GM23338 (cell line): ENCODE data around the gene HS1BP3. TPM values are rescaled to one million over a fixed set of nuclear protein-coding genes. Genes with fewer than 3 reads are reported as not detected.

ENCODE experiments used
- ATAC-seq: fragments of 200-7000 bp; cut with Tn5 transposase; 3 replicates; pipeline ENCODE4 v1.9.1; 2020
- DNase-seq: peaks from one replicate; pipeline ENCODE4 v3.0.0-alpha.2; 2015; ENCODE audit warnings: low spot score
- H2AFZ ChIP-seq: fragments of 200-600 bp; sonication (generic); 2 replicates; pipeline ENCODE4 v1.8.0; 2016; ENCODE audit warnings: antibody characterized with exemption, mild to moderate bottlenecking, moderate library complexity
- H3F3A ChIP-seq: fragments of 200-600 bp; sonication (generic); replicated peaks from 2 replicates; pipeline ENCODE4 v1.8.0; 2017; ENCODE audit warnings: antibody characterized with exemption, mixed run types, low read depth
- H3K27ac ChIP-seq: fragments of 200-600 bp; sonication (generic); 2 replicates; pipeline ENCODE4 v1.6.1; 2016; ENCODE audit warnings: low read depth
- H3K27me3 ChIP-seq: fragments of 200-600 bp; sonication (generic); 2 replicates; pipeline ENCODE4 v1.8.0; 2016; ENCODE audit warnings: mild to moderate bottlenecking, mixed run types, moderate library complexity; ENCODE audit not compliant: insufficient read depth
- H3K36me3 ChIP-seq: fragments of 200-600 bp; sonication (generic); 2 replicates; pipeline ENCODE4 v1.8.0; 2016; ENCODE audit warnings: mild to moderate bottlenecking; ENCODE audit not compliant: insufficient read depth
- H3K4me1 ChIP-seq: fragments of 200-600 bp; sonication (generic); 2 replicates; pipeline ENCODE4 v1.8.0; 2016; ENCODE audit warnings: mild to moderate bottlenecking, moderate library complexity; ENCODE audit not compliant: insufficient read depth
- H3K4me2 ChIP-seq: fragments of 200-600 bp; sonication (generic); 2 replicates; pipeline ENCODE4 v1.7.1; 2017; ENCODE audit warnings: mixed run types
- H3K4me3 ChIP-seq: fragments of 200-600 bp; sonication (generic); 2 replicates; pipeline ENCODE4 v1.6.1; 2016; ENCODE audit warnings: mixed run types
- H3K79me2 ChIP-seq: fragments of 200-600 bp; sonication (generic); replicated peaks from 2 replicates; pipeline ENCODE4 v1.8.0; 2017; ENCODE audit warnings: mild to moderate bottlenecking; ENCODE audit not compliant: insufficient read depth
- H3K9me2 ChIP-seq: fragments of 200-600 bp; sonication (generic); 2 replicates; pipeline ENCODE4 v1.8.0; 2017; ENCODE audit not compliant: insufficient read depth
- H4K20me1 ChIP-seq: fragments of 200-600 bp; sonication (generic); replicated peaks from 2 replicates; pipeline ENCODE4 v1.8.0; 2017; ENCODE audit warnings: mild to moderate bottlenecking; ENCODE audit not compliant: insufficient read depth
- H3K27ac Mint-ChIP-seq: 2 replicates; pipeline ENCODE4 v1.8.0; 2020; ENCODE audit warnings: inconsistent platforms, mild to moderate bottlenecking, moderate library complexity, mixed read lengths
- H3K27me3 Mint-ChIP-seq: 3 replicates; pipeline ENCODE4 v1.8.0; 2022; ENCODE audit warnings: low read depth, mild to moderate bottlenecking, moderate library complexity, mixed read lengths, inconsistent platforms; ENCODE audit not compliant: insufficient read depth, poor library complexity
- H3K36me3 Mint-ChIP-seq: 3 replicates; pipeline ENCODE4 v1.8.0; 2021; ENCODE audit warnings: low read depth, mild to moderate bottlenecking, inconsistent platforms, moderate library complexity, mixed read lengths
- H3K4me1 Mint-ChIP-seq: 3 replicates; pipeline ENCODE4 v1.8.0; 2020; ENCODE audit warnings: mild to moderate bottlenecking, inconsistent platforms, mixed read lengths
- H3K4me3 Mint-ChIP-seq: 3 replicates; pipeline ENCODE4 v1.8.0; 2021; ENCODE audit warnings: moderate library complexity, mild to moderate bottlenecking, inconsistent platforms, mixed read lengths
- H3K9me3 Mint-ChIP-seq: 3 replicates; pipeline ENCODE4 v1.8.0; 2020; ENCODE audit warnings: moderate library complexity, mild to moderate bottlenecking, inconsistent platforms, mixed read lengths
- EZH2 ChIP-seq: fragments of 200-600 bp; sonication (generic); IDR thresholded peaks from one replicate; pipeline ENCODE4 v1.8.0; 2017; ENCODE audit warnings: antibody characterized with exemption, mild to moderate bottlenecking, low read depth; ENCODE audit not compliant: unreplicated experiment
- EZH2phosphoT487 ChIP-seq: fragments of 200-600 bp; sonication (generic); IDR thresholded peaks from one replicate; pipeline ENCODE4 v1.8.1; 2018; ENCODE audit warnings: antibody characterized with exemption; ENCODE audit not compliant: unreplicated experiment
- JUNB ChIP-seq: IDR thresholded peaks from one replicate; pipeline ENCODE4 v1.6.1; 2016; ENCODE audit warnings: antibody characterized with exemption; ENCODE audit not compliant: unreplicated experiment
- NANOG ChIP-seq: IDR thresholded peaks from 2 replicates; pipeline ENCODE4 v1.6.1; 2016; ENCODE audit warnings: antibody characterized with exemption, borderline replicate concordance
- POLR2AphosphoS5 ChIP-seq: IDR thresholded peaks from 2 replicates; pipeline ENCODE4 v1.6.1; 2016; ENCODE audit warnings: antibody characterized with exemption, low read depth
- ZNF114 ChIP-seq: fragments of 250-450 bp; sonication (Bioruptor Pico); IDR thresholded peaks from 2 replicates; pipeline ENCODE4 v1.5.0; 2020; ENCODE audit warnings: mild to moderate bottlenecking, moderate library complexity
- ZNF331 ChIP-seq: fragments of 250-450 bp; sonication (Bioruptor Pico); IDR thresholded peaks from 2 replicates; pipeline ENCODE4 v1.5.0; 2020; ENCODE audit warnings: low read depth, mild to moderate bottlenecking, moderate library complexity
- polyA plus RNA-seq: library from polyadenylated mRNA; unstranded; fragments of >200 nt; fragmentation: Nextera tagmentation; extraction: Ambion mirVana; gene quantifications from 2 replicates; pipeline ENCODE4 v1.2.1, GENCODE V29; 2016
- total RNA-seq: library from RNA; depleted of rRNA; stranded (reverse); fragments of >200 nt; shearing (Covaris generic); gene quantifications from 2 replicates; pipeline ENCODE4 v1.2.3, GENCODE V29; 2014
- TF ChIP-seq, protein P1 (sequence below): fragments of 250-450 bp; sonication (Bioruptor Pico); IDR thresholded peaks from 2 replicates; pipeline ENCODE4 v1.5.0; 2020; ENCODE audit warnings: mild to moderate bottlenecking, moderate library complexity
- TF ChIP-seq, protein P2 (sequence below): IDR thresholded peaks from one replicate; pipeline ENCODE4 v1.6.1; 2018; ENCODE audit warnings: antibody characterized with exemption; ENCODE audit not compliant: unreplicated experiment
- TF ChIP-seq, protein P3 (sequence below), 2 experiments: fragments of 200-600 bp in 1 of 2; sonication (generic) in 1 of 2; conservative IDR thresholded peaks; 2 replicates each; pipeline versions ENCODE4 v1.5.1 to v1.6.1; 2016 to 2017; ENCODE audit warnings: antibody characterized with exemption in 2 of 2, low read depth in 2 of 2, mild to moderate bottlenecking in 2 of 2, moderate library complexity in 1 of 2

HS1BP3 gene
- total and polyA plus RNA-seq, 2 experiments from 2014 or later, result 7.2 to 15.0 TPM

DNA sequence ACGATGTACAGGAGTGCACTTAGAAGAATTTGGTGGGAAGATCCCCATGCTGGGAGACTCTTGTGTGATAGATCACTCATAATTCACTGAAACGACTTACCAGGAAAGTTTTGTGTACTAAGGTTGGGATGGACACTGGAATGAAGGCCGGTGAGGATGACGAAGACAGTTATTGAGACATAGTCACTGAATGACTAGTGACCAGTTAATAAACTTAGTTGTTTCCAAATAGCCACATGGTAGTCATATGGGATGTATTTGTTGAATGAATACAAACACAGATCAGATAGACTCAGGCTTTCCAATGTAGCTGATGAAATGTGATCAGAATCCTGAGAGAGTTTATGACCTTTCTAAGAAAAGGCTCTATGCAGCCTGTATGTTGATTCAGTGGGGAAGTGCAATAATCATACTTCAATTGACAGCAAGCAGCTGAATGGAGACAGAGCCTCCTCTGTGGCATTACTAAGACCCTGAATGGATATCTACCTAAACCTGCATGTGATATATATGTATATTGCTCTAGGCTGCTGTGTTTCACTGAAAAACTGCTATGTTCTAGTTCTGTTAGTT lies 36.4 kb upstream of the HS1BP3 start:
- TF ChIP-seq JUNB, result no peak
- TF ChIP-seq EZH2, result no peak
- TF ChIP-seq NANOG, result no peak
- no peak for TF ChIP-seq EZH2phosphoT487
- no peak for TF ChIP-seq POLR2AphosphoS5
- TF ChIP-seq, protein P1, sequence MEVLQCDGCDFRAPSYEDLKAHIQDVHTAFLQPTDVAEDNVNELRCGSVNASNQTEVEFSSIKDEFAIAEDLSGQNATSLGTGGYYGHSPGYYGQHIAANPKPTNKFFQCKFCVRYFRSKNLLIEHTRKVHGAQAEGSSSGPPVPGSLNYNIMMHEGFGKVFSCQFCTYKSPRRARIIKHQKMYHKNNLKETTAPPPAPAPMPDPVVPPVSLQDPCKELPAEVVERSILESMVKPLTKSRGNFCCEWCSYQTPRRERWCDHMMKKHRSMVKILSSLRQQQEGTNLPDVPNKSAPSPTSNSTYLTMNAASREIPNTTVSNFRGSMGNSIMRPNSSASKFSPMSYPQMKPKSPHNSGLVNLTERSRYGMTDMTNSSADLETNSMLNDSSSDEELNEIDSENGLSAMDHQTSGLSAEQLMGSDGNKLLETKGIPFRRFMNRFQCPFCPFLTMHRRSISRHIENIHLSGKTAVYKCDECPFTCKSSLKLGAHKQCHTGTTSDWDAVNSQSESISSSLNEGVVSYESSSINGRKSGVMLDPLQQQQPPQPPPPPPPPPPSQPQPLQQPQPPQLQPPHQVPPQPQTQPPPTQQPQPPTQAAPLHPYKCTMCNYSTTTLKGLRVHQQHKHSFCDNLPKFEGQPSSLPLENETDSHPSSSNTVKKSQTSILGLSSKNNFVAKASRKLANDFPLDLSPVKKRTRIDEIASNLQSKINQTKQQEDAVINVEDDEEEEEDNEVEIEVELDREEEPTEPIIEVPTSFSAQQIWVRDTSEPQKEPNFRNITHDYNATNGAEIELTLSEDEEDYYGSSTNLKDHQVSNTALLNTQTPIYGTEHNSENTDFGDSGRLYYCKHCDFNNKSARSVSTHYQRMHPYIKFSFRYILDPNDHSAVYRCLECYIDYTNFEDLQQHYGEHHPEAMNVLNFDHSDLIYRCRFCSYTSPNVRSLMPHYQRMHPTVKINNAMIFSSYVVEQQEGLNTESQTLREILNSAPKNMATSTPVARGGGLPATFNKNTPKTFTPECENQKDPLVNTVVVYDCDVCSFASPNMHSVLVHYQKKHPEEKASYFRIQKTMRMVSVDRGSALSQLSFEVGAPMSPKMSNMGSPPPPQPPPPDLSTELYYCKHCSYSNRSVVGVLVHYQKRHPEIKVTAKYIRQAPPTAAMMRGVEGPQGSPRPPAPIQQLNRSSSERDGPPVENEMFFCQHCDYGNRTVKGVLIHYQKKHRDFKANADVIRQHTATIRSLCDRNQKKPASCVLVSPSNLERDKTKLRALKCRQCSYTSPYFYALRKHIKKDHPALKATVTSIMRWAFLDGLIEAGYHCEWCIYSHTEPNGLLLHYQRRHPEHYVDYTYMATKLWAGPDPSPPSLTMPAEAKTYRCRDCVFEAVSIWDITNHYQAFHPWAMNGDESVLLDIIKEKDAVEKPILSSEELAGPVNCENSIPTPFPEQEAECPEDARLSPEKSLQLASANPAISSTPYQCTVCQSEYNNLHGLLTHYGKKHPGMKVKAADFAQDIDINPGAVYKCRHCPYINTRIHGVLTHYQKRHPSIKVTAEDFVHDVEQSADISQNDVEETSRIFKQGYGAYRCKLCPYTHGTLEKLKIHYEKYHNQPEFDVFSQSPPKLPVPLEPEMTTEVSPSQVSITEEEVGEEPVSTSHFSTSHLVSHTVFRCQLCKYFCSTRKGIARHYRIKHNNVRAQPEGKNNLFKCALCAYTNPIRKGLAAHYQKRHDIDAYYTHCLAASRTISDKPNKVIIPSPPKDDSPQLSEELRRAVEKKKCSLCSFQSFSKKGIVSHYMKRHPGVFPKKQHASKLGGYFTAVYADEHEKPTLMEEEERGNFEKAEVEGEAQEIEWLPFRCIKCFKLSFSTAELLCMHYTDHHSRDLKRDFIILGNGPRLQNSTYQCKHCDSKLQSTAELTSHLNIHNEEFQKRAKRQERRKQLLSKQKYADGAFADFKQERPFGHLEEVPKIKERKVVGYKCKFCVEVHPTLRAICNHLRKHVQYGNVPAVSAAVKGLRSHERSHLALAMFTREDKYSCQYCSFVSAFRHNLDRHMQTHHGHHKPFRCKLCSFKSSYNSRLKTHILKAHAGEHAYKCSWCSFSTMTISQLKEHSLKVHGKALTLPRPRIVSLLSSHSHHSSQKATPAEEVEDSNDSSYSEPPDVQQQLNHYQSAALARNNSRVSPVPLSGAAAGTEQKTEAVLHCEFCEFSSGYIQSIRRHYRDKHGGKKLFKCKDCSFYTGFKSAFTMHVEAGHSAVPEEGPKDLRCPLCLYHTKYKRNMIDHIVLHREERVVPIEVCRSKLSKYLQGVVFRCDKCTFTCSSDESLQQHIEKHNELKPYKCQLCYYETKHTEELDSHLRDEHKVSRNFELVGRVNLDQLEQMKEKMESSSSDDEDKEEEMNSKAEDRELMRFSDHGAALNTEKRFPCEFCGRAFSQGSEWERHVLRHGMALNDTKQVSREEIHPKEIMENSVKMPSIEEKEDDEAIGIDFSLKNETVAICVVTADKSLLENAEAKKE, result no peak
- H3F3A ChIP-seq, result no peaks in the 10 kb centered on the region
- no peak overlapping the region for H2AFZ ChIP-seq
- no peaks in the 10 kb centered on the region for H3K79me2 ChIP-seq
- H3K4me3 Mint-ChIP-seq, result no peak overlapping the region
- H3K4me2 ChIP-seq, result no peak overlapping the region
- no peak overlapping the region for H3K27ac ChIP-seq
- peaks cover 12% of the 10 kb centered on the region; the same call in 2 of the 3 replicates for H3K36me3 Mint-ChIP-seq
- no peaks in the 10 kb centered on the region for H3K27me3 ChIP-seq
- H3K27me3 Mint-ChIP-seq, result no peaks in the 10 kb centered on the region
- no peaks in the 10 kb centered on the region for H3K36me3 ChIP-seq
- no peaks in the 10 kb centered on the region for H3K4me1 Mint-ChIP-seq
- no peaks in the 10 kb centered on the region for H3K9me2 ChIP-seq
- ATAC-seq, result no peak
- no peaks in the 10 kb centered on the region for H3K9me3 Mint-ChIP-seq
- H3K4me1 ChIP-seq, result no peaks in the 10 kb centered on the region
- H3K4me3 ChIP-seq, result no peak overlapping the region
- no peaks in the 10 kb centered on the region; the same call in 1 of the 2 replicates for H4K20me1 ChIP-seq
- no peak for DNase-seq
- H3K27ac Mint-ChIP-seq, result no peak overlapping the region

DNA sequence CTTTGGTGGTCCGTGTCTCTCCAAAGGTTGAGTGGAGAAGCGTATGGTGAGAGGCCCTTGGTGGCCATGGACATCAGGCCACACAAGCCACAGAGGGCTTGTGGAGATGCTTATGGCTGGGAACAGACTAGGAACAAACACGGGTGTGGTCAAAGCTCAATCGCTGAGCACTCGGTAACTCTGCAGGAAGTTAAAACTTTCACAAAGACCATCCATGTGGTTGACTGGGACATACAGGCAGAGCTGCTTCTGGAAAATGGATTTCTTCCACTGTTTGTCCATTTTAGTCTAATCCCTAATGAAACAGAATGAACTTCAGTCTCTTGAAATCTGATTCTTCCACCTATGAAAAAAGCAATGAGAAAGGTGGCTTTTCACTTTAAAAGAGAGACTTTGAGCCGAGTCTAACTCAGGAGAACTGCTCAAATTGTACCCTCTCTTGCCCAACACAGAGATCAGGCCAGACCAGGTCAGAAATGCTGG lies 33.7 kb upstream of the HS1BP3 start:
- peaks cover 12% of the 10 kb centered on the region; the same call in 2 of the 3 replicates for H3K36me3 Mint-ChIP-seq
- H3K27me3 Mint-ChIP-seq, result no peaks in the 10 kb centered on the region
- DNase-seq (no peak), ATAC-seq (no peak)
- Histone ChIP-seq H4K20me1 (no peaks in the 10 kb centered on the region; the same call in none of the 2 replicates), H3F3A (no peaks in the 10 kb centered on the region), H2AFZ (no peak overlapping the region), H3K36me3 (no peaks in the 10 kb centered on the region), H3K4me1 (no peaks in the 10 kb centered on the region), H3K4me3 (no peak overlapping the region), H3K27ac (no peak overlapping the region), H3K9me2 (no peaks in the 10 kb centered on the region), H3K4me2 (no peak overlapping the region), H3K79me2 (no peaks in the 10 kb centered on the region), H3K27me3 (no peaks in the 10 kb centered on the region)
- H3K27ac Mint-ChIP-seq, result no peak overlapping the region
- no peaks in the 10 kb centered on the region for H3K9me3 Mint-ChIP-seq
- H3K4me3 Mint-ChIP-seq, result no peak overlapping the region
- H3K4me1 Mint-ChIP-seq, result no peaks in the 10 kb centered on the region
- TF ChIP-seq POLR2AphosphoS5, result no peak
- no peak for TF ChIP-seq NANOG
- TF ChIP-seq ZNF114 (CRISPR knock-in tag), result no peak
- no peak for TF ChIP-seq EZH2
- TF ChIP-seq ZNF331 (CRISPR knock-in tag), result no peak
- TF ChIP-seq, protein P2, sequence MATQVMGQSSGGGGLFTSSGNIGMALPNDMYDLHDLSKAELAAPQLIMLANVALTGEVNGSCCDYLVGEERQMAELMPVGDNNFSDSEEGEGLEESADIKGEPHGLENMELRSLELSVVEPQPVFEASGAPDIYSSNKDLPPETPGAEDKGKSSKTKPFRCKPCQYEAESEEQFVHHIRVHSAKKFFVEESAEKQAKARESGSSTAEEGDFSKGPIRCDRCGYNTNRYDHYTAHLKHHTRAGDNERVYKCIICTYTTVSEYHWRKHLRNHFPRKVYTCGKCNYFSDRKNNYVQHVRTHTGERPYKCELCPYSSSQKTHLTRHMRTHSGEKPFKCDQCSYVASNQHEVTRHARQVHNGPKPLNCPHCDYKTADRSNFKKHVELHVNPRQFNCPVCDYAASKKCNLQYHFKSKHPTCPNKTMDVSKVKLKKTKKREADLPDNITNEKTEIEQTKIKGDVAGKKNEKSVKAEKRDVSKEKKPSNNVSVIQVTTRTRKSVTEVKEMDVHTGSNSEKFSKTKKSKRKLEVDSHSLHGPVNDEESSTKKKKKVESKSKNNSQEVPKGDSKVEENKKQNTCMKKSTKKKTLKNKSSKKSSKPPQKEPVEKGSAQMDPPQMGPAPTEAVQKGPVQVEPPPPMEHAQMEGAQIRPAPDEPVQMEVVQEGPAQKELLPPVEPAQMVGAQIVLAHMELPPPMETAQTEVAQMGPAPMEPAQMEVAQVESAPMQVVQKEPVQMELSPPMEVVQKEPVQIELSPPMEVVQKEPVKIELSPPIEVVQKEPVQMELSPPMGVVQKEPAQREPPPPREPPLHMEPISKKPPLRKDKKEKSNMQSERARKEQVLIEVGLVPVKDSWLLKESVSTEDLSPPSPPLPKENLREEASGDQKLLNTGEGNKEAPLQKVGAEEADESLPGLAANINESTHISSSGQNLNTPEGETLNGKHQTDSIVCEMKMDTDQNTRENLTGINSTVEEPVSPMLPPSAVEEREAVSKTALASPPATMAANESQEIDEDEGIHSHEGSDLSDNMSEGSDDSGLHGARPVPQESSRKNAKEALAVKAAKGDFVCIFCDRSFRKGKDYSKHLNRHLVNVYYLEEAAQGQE, result no peak
- TF ChIP-seq, protein P3, sequence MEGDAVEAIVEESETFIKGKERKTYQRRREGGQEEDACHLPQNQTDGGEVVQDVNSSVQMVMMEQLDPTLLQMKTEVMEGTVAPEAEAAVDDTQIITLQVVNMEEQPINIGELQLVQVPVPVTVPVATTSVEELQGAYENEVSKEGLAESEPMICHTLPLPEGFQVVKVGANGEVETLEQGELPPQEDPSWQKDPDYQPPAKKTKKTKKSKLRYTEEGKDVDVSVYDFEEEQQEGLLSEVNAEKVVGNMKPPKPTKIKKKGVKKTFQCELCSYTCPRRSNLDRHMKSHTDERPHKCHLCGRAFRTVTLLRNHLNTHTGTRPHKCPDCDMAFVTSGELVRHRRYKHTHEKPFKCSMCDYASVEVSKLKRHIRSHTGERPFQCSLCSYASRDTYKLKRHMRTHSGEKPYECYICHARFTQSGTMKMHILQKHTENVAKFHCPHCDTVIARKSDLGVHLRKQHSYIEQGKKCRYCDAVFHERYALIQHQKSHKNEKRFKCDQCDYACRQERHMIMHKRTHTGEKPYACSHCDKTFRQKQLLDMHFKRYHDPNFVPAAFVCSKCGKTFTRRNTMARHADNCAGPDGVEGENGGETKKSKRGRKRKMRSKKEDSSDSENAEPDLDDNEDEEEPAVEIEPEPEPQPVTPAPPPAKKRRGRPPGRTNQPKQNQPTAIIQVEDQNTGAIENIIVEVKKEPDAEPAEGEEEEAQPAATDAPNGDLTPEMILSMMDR (conservative IDR thresholded peaks at IDR 0.05; ENCODE audit: low read depth in 2 of 2), result no peak
